Hepatocyte (in vitro differentiated cells): ENCODE results near the gene PTTG1IP. TPM values are rescaled to one million over a fixed set of nuclear protein-coding genes. Genes with fewer than 3 reads are reported as not detected.
A peak's percentile ranks its signal among the peaks of the same experiment; 100 is the strongest.
"Not testable (repeated sequence)": the region's sequence is repeated elsewhere in the genome, so short reads cannot be mapped to it uniquely, and the experiment has no call there.

Experiments used
- DNase-seq: peaks from one replicate; pipeline ENCODE4 v3.0.0-alpha.2; 2016; ENCODE audit warnings: low spot score
- H2AFZ ChIP-seq: fragments of 200-600 bp; sonication (generic); 2 replicates; pipeline ENCODE4 v1.6.0; 2016; ENCODE audit warnings: antibody characterized with exemption, mild to moderate bottlenecking
- H3K27ac ChIP-seq: fragments of 200-600 bp; sonication (generic); 2 replicates; pipeline ENCODE4 v1.5.1; 2016; ENCODE audit warnings: mild to moderate bottlenecking
- H3K27me3 ChIP-seq: fragments of 200-600 bp; sonication (generic); 2 replicates; pipeline ENCODE4 v1.6.1; 2016
- H3K36me3 ChIP-seq: fragments of 200-600 bp; sonication (generic); replicated peaks from 2 replicates; pipeline ENCODE4 v1.5.1; 2016; ENCODE audit warnings: low read depth; ENCODE audit not compliant: insufficient read depth
- H3K4me1 ChIP-seq: fragments of 200-600 bp; sonication (generic); 2 replicates; pipeline ENCODE4 v1.5.1; 2016; ENCODE audit warnings: mild to moderate bottlenecking, moderate library complexity; ENCODE audit not compliant: insufficient read depth
- H3K4me2 ChIP-seq: fragments of 200-600 bp; sonication (generic); 2 replicates; pipeline ENCODE4 v1.6.0; 2016
- H3K4me3 ChIP-seq: fragments of 200-600 bp; sonication (generic); 2 replicates; pipeline ENCODE4 v1.5.1; 2016; ENCODE audit warnings: mild to moderate bottlenecking
- H3K79me2 ChIP-seq: fragments of 200-600 bp; sonication (generic); 2 replicates; pipeline ENCODE4 v1.6.0; 2017; ENCODE audit warnings: mild to moderate bottlenecking
- H3K9me2 ChIP-seq: fragments of 200-600 bp; sonication (generic); replicated peaks from 2 replicates; pipeline ENCODE4 v1.6.0; 2017; ENCODE audit warnings: mild to moderate bottlenecking; ENCODE audit not compliant: insufficient read depth
- H3K9me3 ChIP-seq: fragments of 200-600 bp; sonication (generic); 2 replicates; pipeline ENCODE4 v1.5.1; 2016; ENCODE audit warnings: low read depth, mild to moderate bottlenecking
- H4K20me1 ChIP-seq: fragments of 200-600 bp; sonication (generic); 2 replicates; pipeline ENCODE4 v1.6.0; 2016; ENCODE audit warnings: mild to moderate bottlenecking; ENCODE audit not compliant: insufficient read depth, poor library complexity, severe bottlenecking
- EZH2 ChIP-seq: fragments of 200-600 bp; sonication (generic); IDR thresholded peaks from 2 replicates; pipeline ENCODE4 v1.6.1; 2016; ENCODE audit warnings: antibody characterized with exemption, mild to moderate bottlenecking, borderline replicate concordance
- EZH2phosphoT487 ChIP-seq: fragments of 200-600 bp; sonication (generic); IDR thresholded peaks from one replicate; pipeline ENCODE4 v1.6.1; 2018; ENCODE audit warnings: antibody characterized with exemption, mild to moderate bottlenecking, low read depth, moderate library complexity; ENCODE audit not compliant: unreplicated experiment, severe bottlenecking
- WGBS: methylation state at CpG from one replicate; pipeline ENCODE4 v1.1.6; 2016; ENCODE audit warnings: low lambda C conversion rate; ENCODE audit errors: missing lambda C conversion rate; 5-methylcytosine and 5-hydroxymethylcytosine counted together
- polyA plus RNA-seq: library from polyadenylated mRNA; unstranded; fragments of >200 nt; fragmentation: Nextera tagmentation; extraction: Ambion mirVana; gene quantifications from 2 replicates; pipeline ENCODE4 v1.2.1, GENCODE V29; 2016
- total RNA-seq: library from RNA; depleted of rRNA; stranded (reverse); fragments of >200 nt; gene quantifications from 2 replicates; pipeline ENCODE4 v1.2.3, GENCODE V29; 2014
- TF ChIP-seq, protein P1 (sequence below): fragments of 200-600 bp; sonication (generic); IDR thresholded peaks from 2 replicates; pipeline ENCODE4 v1.5.1; 2016; ENCODE audit warnings: antibody characterized with exemption, mild to moderate bottlenecking; ENCODE audit not compliant: poor library complexity

Gene PTTG1IP
- total and polyA plus RNA-seq, 2 experiments from 2014 or later, result 344 to 362 TPM

DNA sequence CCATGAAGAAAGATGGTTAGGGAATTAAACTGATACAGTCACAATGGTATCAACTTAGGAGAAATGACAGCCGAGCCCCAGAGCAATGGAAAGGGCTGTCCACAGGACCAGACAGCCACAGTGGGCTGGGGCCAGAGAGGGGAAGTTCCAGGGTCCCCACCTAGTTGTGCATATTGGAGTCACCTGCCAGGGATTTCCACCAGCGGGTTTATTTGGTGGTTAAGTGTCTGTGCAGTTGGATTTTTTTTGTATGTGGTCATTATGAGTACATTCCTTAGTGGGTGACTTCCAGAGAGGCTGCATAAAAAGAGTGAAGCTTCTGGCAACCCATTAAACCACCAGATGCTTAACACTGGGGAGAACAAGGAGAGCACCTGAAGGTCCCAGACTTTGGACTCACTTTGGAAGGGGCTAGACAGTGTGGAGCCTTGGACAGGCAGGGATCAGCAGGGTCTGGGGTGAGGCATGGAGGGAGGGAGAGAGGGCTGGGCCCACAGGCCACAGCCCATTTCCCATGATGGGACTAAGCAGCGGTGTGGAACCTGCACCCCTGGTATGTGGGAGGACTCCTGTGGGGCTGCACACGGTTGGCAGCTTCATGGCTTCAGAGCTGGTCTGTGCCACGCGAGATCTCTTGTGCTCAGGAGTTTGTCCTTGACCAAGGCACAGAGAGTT, 7.8 kb upstream of the PTTG1IP start:
- no peak for TF ChIP-seq EZH2
- no peak for TF ChIP-seq EZH2phosphoT487
- TF ChIP-seq, protein P1, sequence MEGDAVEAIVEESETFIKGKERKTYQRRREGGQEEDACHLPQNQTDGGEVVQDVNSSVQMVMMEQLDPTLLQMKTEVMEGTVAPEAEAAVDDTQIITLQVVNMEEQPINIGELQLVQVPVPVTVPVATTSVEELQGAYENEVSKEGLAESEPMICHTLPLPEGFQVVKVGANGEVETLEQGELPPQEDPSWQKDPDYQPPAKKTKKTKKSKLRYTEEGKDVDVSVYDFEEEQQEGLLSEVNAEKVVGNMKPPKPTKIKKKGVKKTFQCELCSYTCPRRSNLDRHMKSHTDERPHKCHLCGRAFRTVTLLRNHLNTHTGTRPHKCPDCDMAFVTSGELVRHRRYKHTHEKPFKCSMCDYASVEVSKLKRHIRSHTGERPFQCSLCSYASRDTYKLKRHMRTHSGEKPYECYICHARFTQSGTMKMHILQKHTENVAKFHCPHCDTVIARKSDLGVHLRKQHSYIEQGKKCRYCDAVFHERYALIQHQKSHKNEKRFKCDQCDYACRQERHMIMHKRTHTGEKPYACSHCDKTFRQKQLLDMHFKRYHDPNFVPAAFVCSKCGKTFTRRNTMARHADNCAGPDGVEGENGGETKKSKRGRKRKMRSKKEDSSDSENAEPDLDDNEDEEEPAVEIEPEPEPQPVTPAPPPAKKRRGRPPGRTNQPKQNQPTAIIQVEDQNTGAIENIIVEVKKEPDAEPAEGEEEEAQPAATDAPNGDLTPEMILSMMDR, result no peak
- Histone ChIP-seq H3K27ac (peak overlapping the region; percentile 1), H3K4me2 (no peak overlapping the region)

DNA sequence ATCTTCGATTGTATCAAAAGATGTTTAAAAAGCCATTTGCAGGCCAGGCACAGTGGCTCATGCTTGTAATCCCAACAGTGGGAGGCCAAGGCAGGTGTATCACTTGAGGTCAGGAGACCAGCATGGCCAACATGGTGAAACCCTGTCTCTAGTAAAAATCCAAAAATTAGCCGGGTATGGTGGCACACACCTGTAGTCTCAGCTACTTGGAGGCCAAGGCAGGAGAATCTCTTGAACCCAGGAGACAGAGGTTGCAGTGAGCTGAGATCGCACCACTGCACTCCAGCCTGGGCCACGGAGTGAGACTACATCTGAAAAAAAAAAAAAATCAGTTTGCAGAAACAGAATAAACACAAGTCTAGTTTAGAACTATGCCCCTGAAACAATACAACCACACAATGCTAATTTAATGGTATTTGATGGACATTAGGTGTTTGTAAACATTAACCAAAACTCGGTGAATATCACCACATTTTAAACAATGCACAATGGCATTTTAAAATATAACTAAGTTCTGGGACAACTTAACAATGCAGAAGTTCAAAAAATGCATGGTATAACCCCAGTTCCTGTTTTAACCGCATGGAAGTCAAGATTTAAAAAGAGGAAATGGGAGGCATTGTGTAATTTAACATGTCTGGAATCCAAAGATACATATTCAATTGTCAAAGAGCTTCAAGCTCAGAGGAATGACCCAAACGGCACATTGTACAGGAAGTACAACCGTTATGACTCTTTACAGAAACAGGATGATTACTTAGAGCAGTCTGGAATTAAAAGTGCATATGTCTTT, 7.1 kb upstream of the PTTG1IP start:
- Histone ChIP-seq H3K4me3 (no peak overlapping the region), H3K36me3 (no peaks in the 10 kb centered on the region), H4K20me1 (no peaks in the 10 kb centered on the region), H3K4me2 (no peak overlapping the region), H3K79me2 (no peaks in the 10 kb centered on the region), H3K9me3 (no peaks in the 10 kb centered on the region), H3K27me3 (no peaks in the 10 kb centered on the region), H3K9me2 (no peaks in the 10 kb centered on the region), H3K4me1 (peaks cover 9% of the 10 kb centered on the region), H2AFZ (no peak overlapping the region), H3K27ac (peak overlapping the region; percentile 1)
- 63% methylated on average over 8 of the region's 8 CpGs for WGBS
- TF ChIP-seq EZH2phosphoT487 (no peak), EZH2 (no peak)
- TF ChIP-seq, protein P1, result no peak
- DNase-seq, result no peak

More for the DNA sequence above, 7.8 kb upstream of the PTTG1IP start:
- no peak overlapping the region for H2AFZ ChIP-seq
- no peak for DNase-seq
- no peak overlapping the region for H3K4me3 ChIP-seq
- H3K36me3 ChIP-seq, result no peaks in the 10 kb centered on the region
- H3K9me2 ChIP-seq, result no peaks in the 10 kb centered on the region
- no peaks in the 10 kb centered on the region for H3K27me3 ChIP-seq
- no peaks in the 10 kb centered on the region for H3K79me2 ChIP-seq
- no peaks in the 10 kb centered on the region for H3K9me3 ChIP-seq
- 78% methylated on average over 6 of the region's 6 CpGs for WGBS
- no peaks in the 10 kb centered on the region for H4K20me1 ChIP-seq
- H3K4me1 ChIP-seq, result peaks cover 9% of the 10 kb centered on the region

DNA sequence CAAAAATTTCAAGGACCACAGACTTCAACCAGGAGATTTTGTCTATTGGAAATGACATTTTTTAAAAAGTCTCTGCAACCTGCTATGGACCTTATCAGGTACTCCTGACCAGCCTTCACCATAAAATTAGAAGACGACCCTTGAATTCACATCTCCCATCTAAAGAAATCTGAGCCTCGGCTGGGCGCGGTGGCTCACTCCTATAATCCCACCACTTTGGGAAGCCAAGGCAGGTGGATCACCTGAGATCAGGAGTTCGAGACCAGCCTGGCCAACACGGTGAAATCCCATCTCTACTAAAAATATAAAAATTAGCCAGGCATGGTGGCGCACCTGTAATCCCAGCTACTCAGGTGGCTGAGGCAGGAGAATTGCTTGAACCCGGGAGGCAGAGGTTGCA, 5.7 kb upstream of the PTTG1IP start:
- H3K79me2 ChIP-seq, H3K9me2 ChIP-seq, H3K36me3 ChIP-seq, H4K20me1 ChIP-seq, H3K4me3 ChIP-seq, DNase-seq, H3K4me1 ChIP-seq, H3K9me3 ChIP-seq, H2AFZ ChIP-seq, H3K4me2 ChIP-seq, H3K27me3 ChIP-seq: not testable (repeated sequence)
- H3K27ac ChIP-seq, result peak overlapping the region; percentile 88
- 97% methylated on average over 8 of the region's 8 CpGs for WGBS
